GM06990 (cell line): ENCODE results near the gene ARHGAP29.

Experiments used
- DNase-seq: peaks from one replicate; pipeline ENCODE4 v3.0.0-alpha.2; 2011; ENCODE audit not compliant: insufficient read length; ENCODE audit errors: extremely low read depth
- H3K27me3 ChIP-seq: replicated peaks from 2 replicates; pipeline ENCODE4 v1.6.0; 2011; ENCODE audit warnings: low read length; ENCODE audit not compliant: control insufficient read depth, insufficient read depth
- H3K36me3 ChIP-seq: 2 replicates; pipeline ENCODE4 v1.5.1; 2011; ENCODE audit warnings: low read length; ENCODE audit not compliant: control insufficient read depth, insufficient read depth
- H3K4me3 ChIP-seq: replicated peaks from 2 replicates; pipeline ENCODE4 v1.5.1; 2011; ENCODE audit warnings: low read depth, mild to moderate bottlenecking, control low read depth, low read length
- TF ChIP-seq, protein P1 (sequence below): IDR thresholded peaks from 2 replicates; pipeline ENCODE4 v1.5.1; 2011; ENCODE audit warnings: low read length, control low read depth, mild to moderate bottlenecking, inconsistent platforms; ENCODE audit not compliant: insufficient read depth, poor library complexity, severe bottlenecking

Gene ARHGAP29

DNA sequence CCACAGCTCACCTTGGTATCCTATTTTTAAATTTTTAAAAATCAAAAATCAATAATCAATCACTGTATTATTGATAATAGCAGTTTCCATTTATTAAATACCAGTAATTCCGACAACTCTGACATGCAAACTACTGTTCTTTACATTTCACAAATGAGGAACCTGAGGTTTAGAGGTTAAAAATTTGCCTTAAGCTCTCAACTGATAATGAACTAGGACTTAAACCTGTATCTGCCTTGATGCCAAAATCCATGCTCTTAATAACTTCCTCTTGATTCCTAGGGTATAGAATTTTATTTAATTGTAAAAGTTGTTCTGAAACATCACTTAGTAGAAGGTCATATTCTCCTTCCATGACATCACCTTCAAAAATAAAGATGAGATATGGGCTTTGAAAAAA is 5.6 kb downstream of the ARHGAP29 start:
- no peak for DNase-seq
- Histone ChIP-seq H3K27me3 (no peaks in the 10 kb centered on the region; the same call in 1 of the 2 replicates), H3K4me3 (no peak overlapping the region), H3K36me3 (no peaks in the 10 kb centered on the region)
- TF ChIP-seq, protein P1, sequence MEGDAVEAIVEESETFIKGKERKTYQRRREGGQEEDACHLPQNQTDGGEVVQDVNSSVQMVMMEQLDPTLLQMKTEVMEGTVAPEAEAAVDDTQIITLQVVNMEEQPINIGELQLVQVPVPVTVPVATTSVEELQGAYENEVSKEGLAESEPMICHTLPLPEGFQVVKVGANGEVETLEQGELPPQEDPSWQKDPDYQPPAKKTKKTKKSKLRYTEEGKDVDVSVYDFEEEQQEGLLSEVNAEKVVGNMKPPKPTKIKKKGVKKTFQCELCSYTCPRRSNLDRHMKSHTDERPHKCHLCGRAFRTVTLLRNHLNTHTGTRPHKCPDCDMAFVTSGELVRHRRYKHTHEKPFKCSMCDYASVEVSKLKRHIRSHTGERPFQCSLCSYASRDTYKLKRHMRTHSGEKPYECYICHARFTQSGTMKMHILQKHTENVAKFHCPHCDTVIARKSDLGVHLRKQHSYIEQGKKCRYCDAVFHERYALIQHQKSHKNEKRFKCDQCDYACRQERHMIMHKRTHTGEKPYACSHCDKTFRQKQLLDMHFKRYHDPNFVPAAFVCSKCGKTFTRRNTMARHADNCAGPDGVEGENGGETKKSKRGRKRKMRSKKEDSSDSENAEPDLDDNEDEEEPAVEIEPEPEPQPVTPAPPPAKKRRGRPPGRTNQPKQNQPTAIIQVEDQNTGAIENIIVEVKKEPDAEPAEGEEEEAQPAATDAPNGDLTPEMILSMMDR = no peak

GRCh38 chr1:94230920-94231319 is 6.5 kb downstream of the ARHGAP29 start:
- Histone ChIP-seq H3K4me3 (no peak overlapping the region), H3K27me3 (no peaks in the 10 kb centered on the region), H3K36me3 (no peaks in the 10 kb centered on the region)
- DNase-seq = no peak
- TF ChIP-seq, protein P1 = no peak

DNA sequence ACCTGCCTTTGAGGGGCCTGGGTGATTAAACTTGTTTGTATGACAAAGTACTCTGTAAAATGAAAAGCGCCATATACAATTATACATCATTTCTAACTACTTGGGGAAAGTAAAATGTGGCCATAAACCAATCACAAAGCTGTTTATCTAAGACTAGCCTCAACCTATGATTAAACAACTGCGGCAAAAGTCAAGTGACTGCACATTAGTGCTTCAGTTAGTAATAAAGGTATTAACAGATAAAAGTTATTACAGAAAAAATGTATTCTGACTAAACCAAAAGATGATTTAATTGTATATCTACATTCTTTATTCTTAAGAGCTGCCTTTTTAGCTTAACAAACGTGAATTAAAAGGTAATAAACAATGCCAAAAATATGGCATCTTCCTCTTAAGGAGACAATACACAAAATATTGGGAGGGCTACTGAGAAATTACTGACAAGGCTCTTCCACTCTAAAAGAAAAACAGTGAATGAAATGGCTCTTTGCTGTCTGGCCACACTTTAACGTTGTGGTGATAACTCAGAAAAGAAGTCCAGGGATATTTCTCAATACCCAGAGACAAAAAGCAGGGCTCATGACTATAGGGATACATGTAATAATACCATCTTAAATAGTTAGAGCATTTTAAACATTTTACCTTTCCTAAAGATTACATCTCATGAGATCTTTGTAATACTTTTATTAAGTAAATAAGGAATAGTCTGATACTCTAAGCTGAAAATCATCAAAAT is 8.6 kb downstream of the ARHGAP29 start:
- H3K27me3 ChIP-seq = no peaks in the 10 kb centered on the region
- H3K36me3 ChIP-seq = no peaks in the 10 kb centered on the region
- no peak overlapping the region for H3K4me3 ChIP-seq
- TF ChIP-seq, protein P1 = no peak
- no peak for DNase-seq

GRCh38 chr1:94227624-94228023 is 9.8 kb downstream of the ARHGAP29 start:
- Histone ChIP-seq H3K4me3 (no peak overlapping the region), H3K27me3 (no peaks in the 10 kb centered on the region), H3K36me3 (no peaks in the 10 kb centered on the region)
- no peak for DNase-seq
- TF ChIP-seq, protein P1 = no peak

GRCh38 chr1:94225845-94226244 is 11.5 kb downstream of the ARHGAP29 start:
- no peak overlapping the region for H3K4me3 ChIP-seq
- no peak for DNase-seq
- H3K27me3 ChIP-seq = no peaks in the 10 kb centered on the region
- TF ChIP-seq, protein P1 = no peak
- no peaks in the 10 kb centered on the region for H3K36me3 ChIP-seq
